Endothelial cell of umbilical vein (primary cell): ENCODE measurements around the gene ATP5ME. TPM values are rescaled to one million over a fixed set of nuclear protein-coding genes. Genes with fewer than 3 reads are reported as not detected.

ENCODE experiments used
- BruUV-seq: library from RNA; stranded (reverse); fragments of 400-500 nt; replicated peaks from 2 replicates; lab custom pipeline; 2021; lab: Mats Ljungman, UMichigan
- CTCF ChIA-PET: fragments of 300-600, 350-600 bp; sonication (Branson Sonifier 250); formaldehyde crosslinking; loops from one replicate; lab custom pipeline; 2021; ENCODE audit warnings: antibody characterized with exemption, inconsistent platforms; lab: Charles Lee
- POLR2A ChIA-PET: fragments of 300-600, 350-600 bp; sonication (Branson Sonifier 250); formaldehyde crosslinking; loops from one replicate; lab custom pipeline; 2021; ENCODE audit warnings: antibody characterized with exemption, inconsistent platforms; lab: Charles Lee
- DNase-seq: peaks from one replicate; pipeline ENCODE4 v3.0.0-alpha.2; 2011; ENCODE audit warnings: low read depth, low spot score
- FAIRE-seq: peaks from 2 replicates; lab custom pipeline; 2011; peaks lifted over from hg19 to GRCh38; lab: Jason Lieb, UNC
- H2AFZ ChIP-seq: 2 replicates; pipeline ENCODE4 v1.6.0; 2012; ENCODE audit warnings: low read depth, low read length, control low read depth, inconsistent platforms
- H3K27ac ChIP-seq: 2 replicates; pipeline ENCODE4 v1.5.1; 2011; ENCODE audit warnings: low read depth, mild to moderate bottlenecking, control low read depth, low read length, moderate library complexity; ENCODE audit not compliant: insufficient read depth
- H3K27me3 ChIP-seq, 2 experiments: 2 replicates each; pipeline versions ENCODE4 v1.6.0 to v1.6.1; 2011; ENCODE audit warnings: low read length in 2 of 2, mixed read lengths in 1 of 2; ENCODE audit not compliant: control insufficient read depth in 2 of 2, insufficient read depth in 2 of 2
- H3K36me3 ChIP-seq, 2 experiments: 2 replicates in 1 of 2; 3 replicates in 1 of 2; pipeline ENCODE4 v1.5.1; 2011; ENCODE audit warnings: low read length in 2 of 2, mild to moderate bottlenecking in 1 of 2, moderate library complexity in 1 of 2; ENCODE audit not compliant: control insufficient read depth in 2 of 2, insufficient read depth in 2 of 2; ENCODE audit errors: extremely low read depth in 1 of 2
- H3K4me1 ChIP-seq: 3 replicates; pipeline ENCODE4 v1.5.1; 2011; ENCODE audit warnings: mild to moderate bottlenecking, low read length; ENCODE audit not compliant: control insufficient read depth, insufficient read depth; ENCODE audit errors: extremely low read depth
- H3K4me2 ChIP-seq: 2 replicates; pipeline ENCODE4 v1.6.1; 2011; ENCODE audit warnings: low read length, control low read depth, mixed read lengths; ENCODE audit not compliant: insufficient read depth
- H3K4me3 ChIP-seq, 3 experiments: fragments of 200-600 bp in 1 of 3; sonication (generic), shearing (Covaris generic) in 1 of 3; replicated peaks in 1 of 3; 2 replicates each; pipeline ENCODE4 v1.5.1; 2011 to 2016; ENCODE audit warnings: control low read depth in 3 of 3, low read length in 3 of 3, mild to moderate bottlenecking in 2 of 3, inconsistent platforms in 1 of 3, low read depth in 1 of 3, moderate library complexity in 1 of 3; ENCODE audit not compliant: insufficient read depth in 1 of 3
- H3K79me2 ChIP-seq: 2 replicates; pipeline ENCODE4 v1.6.0; 2012; ENCODE audit warnings: low read length, inconsistent platforms; ENCODE audit not compliant: control insufficient read depth, insufficient read depth
- H3K9ac ChIP-seq: replicated peaks from 2 replicates; pipeline ENCODE3; 2011; ENCODE audit warnings: low read length, control low read depth; ENCODE audit not compliant: insufficient read depth; ENCODE audit errors: extremely low read depth
- H3K9me1 ChIP-seq: replicated peaks from 3 replicates; pipeline ENCODE4 v1.6.0; 2011; ENCODE audit warnings: mild to moderate bottlenecking, low read length; ENCODE audit not compliant: control insufficient read depth, insufficient read depth; ENCODE audit errors: extremely low read depth
- H3K9me3 ChIP-seq: replicated peaks from 2 replicates; pipeline ENCODE4 v1.5.1; 2012; ENCODE audit warnings: low read length, inconsistent platforms; ENCODE audit not compliant: control insufficient read depth, insufficient read depth
- H4K20me1 ChIP-seq: replicated peaks from 2 replicates; pipeline ENCODE3; 2011; ENCODE audit warnings: mild to moderate bottlenecking, low read length; ENCODE audit not compliant: control insufficient read depth, insufficient read depth; ENCODE audit errors: extremely low read depth
- CTCF ChIP-seq, 2 donors: IDR thresholded peaks; 1 replicate in 1 of 2; 2 replicates in 1 of 2; pipeline ENCODE4 v1.5.1; 2011; ENCODE audit warnings: low read length in 2 of 2, mild to moderate bottlenecking in 2 of 2, moderate library complexity in 2 of 2, control low read depth in 1 of 2, inconsistent platforms in 1 of 2, low read depth in 1 of 2; ENCODE audit not compliant: insufficient read depth in 1 of 2; ENCODE audit errors: extremely low read depth in 1 of 2
- EZH2 ChIP-seq: IDR thresholded peaks from 2 replicates; pipeline ENCODE4 v1.6.1; 2012; ENCODE audit warnings: borderline replicate concordance, low read depth, mild to moderate bottlenecking, moderate library complexity, low read length, inconsistent platforms; ENCODE audit not compliant: severe bottlenecking
- FOS ChIP-seq: IDR thresholded peaks from 2 replicates; pipeline ENCODE4 v1.6.1; 2011; ENCODE audit warnings: mild to moderate bottlenecking, low read length, moderate library complexity, borderline replicate concordance; ENCODE audit not compliant: insufficient read depth
- GATA2 ChIP-seq: IDR thresholded peaks from 2 replicates; pipeline ENCODE4 v1.7.0; 2011; ENCODE audit warnings: low read depth, mild to moderate bottlenecking, moderate library complexity, mixed read lengths, low read length; ENCODE audit not compliant: insufficient read length, insufficient read depth
- JUN ChIP-seq: IDR thresholded peaks from 2 replicates; pipeline ENCODE4 v1.6.1; 2011; ENCODE audit warnings: borderline replicate concordance, low read depth; ENCODE audit not compliant: insufficient read length, insufficient read depth
- MAX ChIP-seq: IDR thresholded peaks from 2 replicates; pipeline ENCODE4 v1.6.1; 2011; ENCODE audit not compliant: insufficient read depth, insufficient read length
- MYC ChIP-seq: IDR thresholded peaks from one replicate; pipeline ENCODE4 v1.6.1; 2011; ENCODE audit warnings: mild to moderate bottlenecking, low read depth, low read length
- POLR2A ChIP-seq: IDR thresholded peaks from 2 replicates; pipeline ENCODE4 v1.6.1; 2012; ENCODE audit warnings: low read depth, mild to moderate bottlenecking, control low read depth, low read length
- POLR2AphosphoS5 ChIP-seq: IDR thresholded peaks from 2 replicates; pipeline ENCODE4 v1.6.1; 2012; ENCODE audit warnings: low read depth, mild to moderate bottlenecking, control low read depth, low read length, moderate library complexity; ENCODE audit not compliant: insufficient read depth
- dilution Hi-C: fragments of 300-500 bp; cut with MboI; formaldehyde crosslinking; loops from one replicate; pipeline ENCODE4 v1.15.0; 2019; ENCODE audit warnings: low sequenced_read_pairs; ENCODE audit not compliant: extremely low pct_ligation_motif_present
- intact Hi-C: fragments of 100-400 bp; cut with micrococcal nuclease; formaldehyde crosslinking; loops from one replicate; pipeline ENCODE4 v1.10.0; 2022
- polyA plus RNA-seq, 4 experiments: library from polyadenylated mRNA; depleted of rRNA in 3 of 4; stranded (reverse) in 3 of 4; unstranded in 1 of 4; fragments of >200 nt; gene quantifications; 2 replicates each; pipeline versions ENCODE4 v1.2.1 to v1.2.3, GENCODE V29; 2011 to 2012; ENCODE audit warnings: missing spikeins in 1 of 4
- total RNA-seq: library from RNA; stranded (reverse); gene quantifications from 2 replicates; pipeline ENCODE4 v1.2.3, GENCODE V29; 2021

The ATP5ME gene
- total and polyA plus RNA-seq, 2 donors (not counting 3 experiments of a cell fraction or from before 2014, with no cell fraction given), result 303 to 304 TPM

GRCh38 chr4:700587-701264 lies 26.6 kb upstream of the ATP5ME start:
- H3K4me1 ChIP-seq, result no peaks in the 10 kb centered on the region
- H3K9me3 ChIP-seq, result no peaks in the 10 kb centered on the region
- DNase-seq, result no peak
- no peak for TF ChIP-seq FOS
- TF ChIP-seq MYC, result no peak
- ChIA-PET CTCF (interaction anchor here (0.9 to 1.8 kb wide), 2 partner anchors 17 to 456 kb away, joined by 3 to 10 read pairs; no protein-coding TSS in a partner anchor), POLR2A (no interaction called here)
- no peak overlapping the region for H3K4me3 ChIP-seq
- no peaks in the 10 kb centered on the region for H3K27me3 ChIP-seq
- H2AFZ ChIP-seq, result no peak overlapping the region
- BruUV-seq, result no TSS peak
- H3K9ac ChIP-seq, result no peak overlapping the region
- no peaks in the 10 kb centered on the region for H3K79me2 ChIP-seq
- H3K27ac ChIP-seq, result no peak overlapping the region
- no peak overlapping the region for H3K4me2 ChIP-seq
- no peaks in the 10 kb centered on the region for H3K36me3 ChIP-seq
- intact Hi-C loops, result no loop called here
- FAIRE-seq, result no peak
- dilution Hi-C loops, result no loop called here
- H3K9me1 ChIP-seq, result no peaks in the 10 kb centered on the region
- H4K20me1 ChIP-seq, result no peaks in the 10 kb centered on the region

- intact Hi-C loops (no loop called here), dilution Hi-C loops (no loop called here)
- no TSS peak for BruUV-seq
- Histone ChIP-seq H3K4me1 (no peaks in the 10 kb centered on the region), H3K27me3 (peaks cover 0 to 2% of the 10 kb centered on the region in 2 experiments), H3K27ac (no peak overlapping the region), H3K9me1 (no peaks in the 10 kb centered on the region), H3K4me2 (no peak overlapping the region), H2AFZ (no peak overlapping the region), H3K9ac (no peak overlapping the region), H3K9me3 (no peaks in the 10 kb centered on the region), H3K79me2 (no peaks in the 10 kb centered on the region), H3K36me3 (no peaks in the 10 kb centered on the region), H3K4me3 (no peak overlapping the region), H4K20me1 (no peaks in the 10 kb centered on the region)
- ChIA-PET POLR2A (no interaction called here), CTCF (interaction anchor here (0.7 to 1.8 kb wide), 3 partner anchors 10 to 456 kb away, joined by 3 to 10 read pairs (median 4); no protein-coding TSS in a partner anchor)
- no peak for DNase-seq
- no peak for FAIRE-seq
- TF ChIP-seq POLR2AphosphoS5 (no peak), GATA2 (no peak), EZH2 (no peak), MAX (no peak), MYC (no peak), CTCF (IDR thresholded peaks at IDR 0.05; ENCODE audit: extremely low read depth in 1 of 2, insufficient read depth in 1 of 2, low read depth in 1 of 2, low read length in 2 of 2) (no peak), POLR2A (no peak), FOS (no peak), JUN (no peak)
These were observed 25.9 kb upstream of the ATP5ME start for GRCh38 chr4:699816-700580.
